K562 (cell line): ENCODE data around the gene HSF5. TPM values are rescaled to one million over a fixed set of nuclear protein-coding genes. Genes with fewer than 3 reads are reported as not detected.

Experiments used
- CLOCK ChIP-seq: fragments of 250-450 bp; sonication (Bioruptor Pico); IDR thresholded peaks from 2 replicates; pipeline ENCODE4 v1.4.0; 2020; ENCODE audit warnings: mild to moderate bottlenecking, moderate library complexity, borderline replicate concordance
- CREB5 ChIP-seq: fragments of 250-450 bp; sonication (Bioruptor Pico); IDR thresholded peaks from 2 replicates; pipeline ENCODE4 v1.5.0; 2020; ENCODE audit warnings: mild to moderate bottlenecking
- CTCFL ChIP-seq: IDR thresholded peaks from 2 replicates; pipeline ENCODE4 v1.6.1; 2011; ENCODE audit warnings: borderline replicate concordance, low read depth, mild to moderate bottlenecking, moderate library complexity, low read length; ENCODE audit not compliant: insufficient read depth, poor library complexity, severe bottlenecking
- ELK1 ChIP-seq: sonication (generic); formaldehyde crosslinking; IDR thresholded peaks from 2 replicates; pipeline ENCODE4 v1.8.1; 2022; ENCODE audit warnings: missing genetic modification reagents
- FOXM1 ChIP-seq, 2 experiments: fragments of 450-650 bp in 1 of 2; sonication (generic) in 1 of 2; formaldehyde crosslinking in 1 of 2; IDR thresholded peaks; 2 replicates each; pipeline versions ENCODE4 v1.6.1 to v1.9.0; 2017 to 2022; ENCODE audit warnings: low read depth in 2 of 2, mild to moderate bottlenecking in 2 of 2, missing genetic modification reagents in 1 of 2, moderate library complexity in 1 of 2
- HMGN3 ChIP-seq: IDR thresholded peaks from 2 replicates; pipeline ENCODE4 v1.6.1; 2011; ENCODE audit warnings: borderline replicate concordance, low read depth, mild to moderate bottlenecking, mixed read lengths, low read length; ENCODE audit not compliant: insufficient read length; ENCODE audit errors: extremely low read depth
- MCM2 ChIP-seq: fragments of 450-650 bp; IDR thresholded peaks from 2 replicates; pipeline ENCODE4 v1.6.1; 2017; ENCODE audit warnings: low read depth, mild to moderate bottlenecking
- NCOA4 ChIP-seq: fragments of 450-650 bp; IDR thresholded peaks from 2 replicates; pipeline ENCODE4 v1.6.1; 2018; ENCODE audit warnings: mild to moderate bottlenecking; ENCODE audit not compliant: partially characterized antibody
- NFIC ChIP-seq: fragments of 450-650 bp; IDR thresholded peaks from 2 replicates; pipeline ENCODE4 v1.6.1; 2017; ENCODE audit warnings: mild to moderate bottlenecking, inconsistent platforms
- PATZ1 ChIP-seq: fragments of 250-450 bp; sonication (Bioruptor Pico); IDR thresholded peaks from 2 replicates; pipeline ENCODE4 v1.5.0; 2020; ENCODE audit warnings: mild to moderate bottlenecking, borderline replicate concordance
- PHF20 ChIP-seq: fragments of 450-650 bp; IDR thresholded peaks from 2 replicates; pipeline ENCODE4 v1.6.1; 2018; ENCODE audit not compliant: partially characterized antibody
- SMARCA5 ChIP-seq: fragments of 450-650 bp; IDR thresholded peaks from 2 replicates; pipeline ENCODE4 v1.6.1; 2016
- SRSF3 ChIP-seq: fragments of 200-400 bp; formaldehyde crosslinking; IDR thresholded peaks from 2 replicates; pipeline ENCODE4 v1.6.1; 2016; ENCODE audit warnings: mild to moderate bottlenecking, low read length, moderate library complexity; ENCODE audit not compliant: insufficient read depth
- ZBTB43 ChIP-seq: sonication (generic); formaldehyde crosslinking; IDR thresholded peaks from 2 replicates; pipeline ENCODE4 v1.8.0; 2023; ENCODE audit warnings: mild to moderate bottlenecking, missing genetic modification reagents
- ZNF551 ChIP-seq: fragments of 250-450 bp; sonication (Bioruptor Pico); IDR thresholded peaks from 2 replicates; pipeline ENCODE4 v1.5.0; 2021; ENCODE audit warnings: mild to moderate bottlenecking, moderate library complexity
- polyA plus RNA-seq, 8 experiments: library from polyadenylated mRNA; depleted of rRNA in 4 of 8; stranded (reverse) in 5 of 8; unstranded in 3 of 8; fragments of >200 nt; fragmentation: Nextera tagmentation in 2 of 8; fragmentation: Illumina TruSeq in 1 of 8; extraction: Ambion mirVana in 2 of 8; extraction: Trizol in 1 of 8; gene quantifications; 2 replicates each; pipeline versions ENCODE4 v1.2.1 to v1.2.3, GENCODE V29; 2011 to 2014; ENCODE audit warnings: inconsistent platforms in 1 of 8, missing spikeins in 1 of 8
- total RNA-seq, 7 experiments: library from RNA; depleted of rRNA in 6 of 7; stranded (reverse); fragments of >200 nt in 6 of 7; fragmentation: Illumina TruSeq in 2 of 7; extraction: Trizol in 2 of 7; gene quantifications; 2 replicates each; pipeline versions ENCODE4 v1.2.1 to v1.2.3, GENCODE V29; 2011 to 2021; ENCODE audit warnings: low replicate concordance in 1 of 7

Gene HSF5
- total and polyA plus RNA-seq, 9 of the 15 experiments (the other 6 are each of a cell fraction or from before 2014, with no cell fraction given) = 0.04 TPM; not detected in 8

GRCh38 chr17:58387834-58388233, 100.4 kb downstream of the HSF5 start (continued):
- TF ChIP-seq ELK1 (CRISPR knock-in tag) (no peak), NFIC (peak; percentile 67; the same call in 1 of the 2 replicates), MCM2 (no peak), HMGN3 (peak; percentile 42), CREB5 (CRISPR knock-in tag) (no peak), CLOCK (CRISPR knock-in tag) (no peak), SMARCA5 (no peak), SRSF3 (no peak), PATZ1 (CRISPR knock-in tag) (no peak), ZNF551 (CRISPR knock-in tag) (no peak), FOXM1 (IDR thresholded peaks at IDR 0.05; ENCODE audit: low read depth) (peak; percentile 34; the same call in 1 of the 2 replicates), FOXM1 (CRISPR knock-in tag; IDR thresholded peaks at IDR 0.05; ENCODE audit: low read depth) (no peak), PHF20 (no peak), ZBTB43 (CRISPR knock-in tag) (no peak), CTCFL (no peak), NCOA4 (no peak)
